HG03565 (cell line): ENCODE results near the gene ZNF486.
"Not testable (repeated sequence)": the region's sequence is repeated elsewhere in the genome, so short reads cannot be mapped to it uniquely, and the experiment has no call there.

Source experiments
- ATAC-seq: cut with Tn5 transposase; IDR thresholded peaks from one replicate; pipeline ENCODE4 v1.9.1; 2021; ENCODE audit warnings: mild to moderate bottlenecking, moderate library complexity; ENCODE audit not compliant: unreplicated experiment

The ZNF486 gene

GRCh38 chr19:20221605-20222004 is 54.6 kb downstream of the ZNF486 start:
- not testable (repeated sequence) for ATAC-seq

DNA sequence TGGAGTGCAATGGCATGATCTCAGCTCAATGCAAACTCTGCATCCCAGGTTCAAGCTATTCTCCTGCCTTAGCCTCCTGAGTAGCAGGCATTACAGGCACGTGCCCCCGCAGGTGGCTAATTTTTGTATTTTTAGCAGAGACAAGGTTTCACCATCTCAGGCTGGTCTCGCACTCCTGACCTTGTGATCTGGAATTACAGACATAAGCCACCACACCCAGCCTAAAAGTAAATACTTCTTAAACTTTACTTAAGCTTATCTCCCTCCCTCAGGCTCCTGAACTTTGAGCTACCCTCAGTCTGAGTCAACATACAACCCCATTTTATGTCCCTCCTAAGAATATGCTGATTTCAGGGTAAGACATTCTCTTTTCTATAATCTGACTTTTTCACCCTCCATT is 66.1 kb downstream of the ZNF486 start:
- no peak for ATAC-seq

- ATAC-seq = no peak
Measured at GRCh38 chr19:20235156-20235555, 68.1 kb downstream of the ZNF486 start.

DNA sequence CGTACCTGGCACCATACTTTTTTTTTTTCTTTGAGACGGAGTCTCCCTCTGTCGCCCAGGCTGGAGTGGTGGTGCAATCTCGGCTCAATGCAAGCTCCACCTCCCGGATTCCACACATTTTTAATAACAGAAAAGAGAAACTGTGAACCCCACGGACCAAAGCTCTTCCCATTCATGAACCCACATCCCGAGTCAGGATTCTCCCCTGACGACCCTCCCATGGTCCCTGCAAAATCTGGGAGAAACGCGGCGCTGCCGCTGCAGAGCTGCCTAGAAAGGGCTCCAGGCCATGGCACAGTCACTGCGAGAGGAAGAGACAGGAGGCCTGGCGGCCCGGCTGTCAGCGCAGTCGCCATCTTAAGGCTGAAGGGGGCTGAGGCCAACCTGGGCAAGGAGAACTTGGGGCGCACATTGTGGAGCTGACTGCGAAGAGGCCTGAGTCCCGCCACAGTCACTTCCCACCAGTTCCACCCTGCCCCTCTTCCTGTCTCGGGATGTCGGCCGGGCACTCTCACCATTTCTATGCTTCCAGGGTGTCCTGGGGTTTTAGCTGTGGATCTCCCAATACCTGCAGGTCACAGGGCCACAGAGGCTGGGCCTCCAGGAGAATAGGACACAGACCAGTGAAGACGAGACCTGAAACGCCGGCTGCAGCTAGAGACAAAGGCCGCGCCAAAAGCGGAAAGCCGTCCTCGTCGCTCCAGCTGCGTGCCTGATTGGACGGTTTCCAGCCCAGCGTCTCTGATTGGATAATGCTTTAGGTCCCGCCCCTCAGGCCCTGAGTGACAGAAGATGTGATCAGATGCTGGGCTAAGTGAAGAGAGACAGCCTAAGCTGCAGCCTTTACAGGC is 71.0 kb downstream of the ZNF486 start:
- peak; percentile 90 for ATAC-seq

DNA sequence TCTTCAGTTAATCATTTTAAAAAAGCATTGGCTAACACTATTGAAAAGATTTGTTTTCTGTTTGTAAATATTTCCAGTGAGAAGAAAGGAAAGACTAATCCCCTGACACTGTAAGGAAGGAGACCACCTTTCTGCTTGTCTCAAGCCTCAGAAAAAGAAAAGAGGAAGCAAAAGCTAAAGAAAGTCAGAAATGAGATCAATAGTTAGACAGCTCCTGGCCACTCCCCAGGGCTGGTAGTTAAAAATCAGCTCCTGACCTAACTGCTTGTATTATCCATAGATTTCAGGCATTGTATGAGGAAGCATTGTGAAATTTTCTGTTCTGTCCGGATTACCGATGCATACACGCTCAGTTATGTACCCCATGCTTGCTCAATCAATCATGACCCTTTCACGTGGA is 76.6 kb downstream of the ZNF486 start:
- no peak for ATAC-seq

DNA sequence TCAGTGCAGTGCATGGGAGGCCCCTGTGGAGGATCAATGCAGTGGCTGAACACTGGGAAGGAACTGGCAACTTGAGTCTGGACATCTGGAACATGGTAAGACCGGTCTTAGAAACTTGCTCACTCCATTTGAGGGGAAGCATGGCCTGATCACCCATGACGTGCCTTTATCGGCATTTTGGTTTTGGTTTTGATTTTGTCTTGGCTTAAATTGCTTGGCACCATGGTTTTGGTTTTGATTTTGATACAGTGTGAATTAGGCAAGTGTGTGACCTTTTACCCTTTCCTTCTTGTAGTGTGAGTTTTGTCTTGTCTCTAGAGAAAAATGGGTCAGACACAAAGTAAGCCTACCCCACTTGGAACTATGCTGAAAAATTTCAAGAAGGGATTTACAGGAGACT is 77.3 kb downstream of the ZNF486 start:
- ATAC-seq = no peak

DNA sequence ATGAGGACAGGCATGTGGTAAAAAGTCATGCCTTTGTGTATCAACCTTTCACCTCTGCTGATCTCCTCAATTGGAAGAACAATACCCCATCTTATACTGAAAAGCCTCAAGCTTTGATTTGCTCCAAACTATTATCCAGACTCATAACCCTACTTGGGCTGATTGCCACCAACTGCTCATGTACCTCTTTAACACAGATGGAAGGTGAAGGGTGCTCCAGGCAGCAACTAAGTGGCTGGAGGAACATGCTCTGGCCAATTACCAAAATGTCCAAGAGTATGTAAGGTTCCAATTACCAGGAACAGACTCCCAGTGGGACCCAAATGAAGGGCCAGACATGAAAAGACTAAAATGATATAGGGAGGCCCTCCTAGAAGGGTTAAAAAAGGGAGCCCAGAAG is 78.3 kb downstream of the ZNF486 start:
- ATAC-seq = no peak

- no peak for ATAC-seq
Measured at GRCh38 chr19:20247016-20247683, 80.1 kb downstream of the ZNF486 start.

DNA sequence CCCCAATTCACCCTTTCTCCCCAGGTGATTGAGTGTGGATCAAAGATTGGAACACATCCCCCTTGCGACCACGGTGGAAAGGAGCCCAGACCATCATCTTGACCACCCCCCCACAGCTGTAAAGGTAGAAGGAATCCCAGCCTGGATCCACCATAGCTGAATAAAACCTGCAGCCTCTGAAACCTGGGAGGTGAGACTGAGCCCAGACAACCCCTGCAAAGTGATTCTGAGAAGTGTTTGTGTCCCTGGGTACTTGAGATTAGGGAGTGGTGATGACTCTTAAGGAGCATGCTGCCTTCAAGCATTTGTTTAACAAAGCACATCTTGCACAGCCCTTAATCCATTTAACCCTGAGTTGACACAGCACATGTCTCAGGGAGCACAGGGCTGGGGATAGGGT is 81.2 kb downstream of the ZNF486 start:
- not testable (repeated sequence) for ATAC-seq
